OCI-LY1 (cell line): ENCODE measurements around the gene SPATA33.

Source experiments
- H2AFZ ChIP-seq: fragments of 200-600 bp; sonication (generic), shearing (Covaris generic); 2 replicates; pipeline ENCODE4 v1.6.0; 2014; ENCODE audit warnings: antibody characterized with exemption, mild to moderate bottlenecking, low read length
- H3F3A ChIP-seq: fragments of 200-600 bp; sonication (generic), shearing (Covaris generic); 2 replicates; pipeline ENCODE4 v1.6.0; 2014; ENCODE audit warnings: mild to moderate bottlenecking, antibody characterized with exemption, low read length, moderate library complexity; ENCODE audit not compliant: insufficient read depth
- H3K27ac ChIP-seq: fragments of 200-600 bp; sonication (generic); 2 replicates; pipeline ENCODE4 v1.5.1; 2014; ENCODE audit warnings: low read length, mixed run types, mild to moderate bottlenecking, low read depth; ENCODE audit not compliant: poor library complexity, severe bottlenecking
- H3K27me3 ChIP-seq: fragments of 200-600 bp; sonication (generic); 2 replicates; pipeline ENCODE4 v1.6.0; 2014; ENCODE audit warnings: antibody characterized with exemption, mild to moderate bottlenecking, low read length, moderate library complexity; ENCODE audit not compliant: insufficient read depth
- H3K36me3 ChIP-seq: fragments of 200-600 bp; sonication (generic); 2 replicates; pipeline ENCODE4 v1.6.1; 2014; ENCODE audit warnings: mild to moderate bottlenecking, antibody characterized with exemption, low read length, moderate library complexity, mixed read lengths; ENCODE audit not compliant: insufficient read depth
- H3K4me1 ChIP-seq: fragments of 200-600 bp; sonication (generic); 2 replicates; pipeline ENCODE4 v1.5.1; 2014; ENCODE audit warnings: mild to moderate bottlenecking, low read length, moderate library complexity; ENCODE audit not compliant: insufficient read depth, severe bottlenecking
- H3K4me2 ChIP-seq: fragments of 200-600 bp; sonication (generic), shearing (Covaris generic); 2 replicates; pipeline ENCODE4 v1.6.1; 2014; ENCODE audit warnings: low read length
- H3K4me3 ChIP-seq: fragments of 200-600 bp; sonication (generic); 2 replicates; pipeline ENCODE4 v1.5.1; 2014; ENCODE audit warnings: low read length, low read depth, mild to moderate bottlenecking, mixed read lengths; ENCODE audit not compliant: poor library complexity, severe bottlenecking
- H3K79me2 ChIP-seq: fragments of 200-600 bp; shearing (Covaris generic); 2 replicates; pipeline ENCODE4 v1.6.1; 2016; ENCODE audit warnings: mixed run types, low read length, mixed read lengths; ENCODE audit not compliant: insufficient read depth
- H3K9ac ChIP-seq: fragments of 200-600 bp; sonication (generic), shearing (Covaris generic); 2 replicates; pipeline ENCODE4 v1.6.1; 2014; ENCODE audit warnings: mild to moderate bottlenecking, low read length, mixed read lengths
- H3K9me2 ChIP-seq: fragments of 200-600 bp; sonication (generic), shearing (Covaris generic); 2 replicates; pipeline ENCODE4 v1.6.1; 2014; ENCODE audit warnings: low read depth, mild to moderate bottlenecking, low read length, mixed read lengths
- H3K9me3 ChIP-seq: fragments of 200-600 bp; shearing (Covaris generic); 2 replicates; pipeline ENCODE4 v1.6.1; 2014; ENCODE audit warnings: low read length, mixed read lengths
- H4K20me1 ChIP-seq: fragments of 200-600 bp; sonication (generic), shearing (Covaris generic); 2 replicates; pipeline ENCODE4 v1.6.0; 2016; ENCODE audit warnings: mild to moderate bottlenecking, low read length; ENCODE audit not compliant: insufficient read depth
- CTCF ChIP-seq: fragments of 200-600 bp; sonication (generic), shearing (Covaris generic); IDR thresholded peaks from 2 replicates; pipeline ENCODE4 v1.5.1; 2017; ENCODE audit warnings: mild to moderate bottlenecking, antibody characterized with exemption, low read length, moderate library complexity, mixed read lengths
- EZH2 ChIP-seq: fragments of 200-600 bp; sonication (generic), shearing (Covaris generic); IDR thresholded peaks from 2 replicates; pipeline ENCODE4 v1.8.0; 2017; ENCODE audit warnings: borderline replicate concordance, mixed run types, mild to moderate bottlenecking, antibody characterized with exemption, low read length, moderate library complexity, mixed read lengths

SPATA33 gene

GRCh38 chr16:89620406-89620841 is 37.2 kb upstream of the SPATA33 start:
- Histone ChIP-seq H3K79me2 (no peaks in the 10 kb centered on the region), H3K4me1 (peaks cover 7% of the 10 kb centered on the region), H3K27ac (no peak overlapping the region), H3K4me2 (no peak overlapping the region), H3K27me3 (peaks cover 5% of the 10 kb centered on the region), H3F3A (no peaks in the 10 kb centered on the region), H3K9me3 (no peaks in the 10 kb centered on the region), H2AFZ (no peak overlapping the region), H4K20me1 (no peaks in the 10 kb centered on the region), H3K9ac (no peak overlapping the region), H3K36me3 (no peaks in the 10 kb centered on the region), H3K9me2 (no peaks in the 10 kb centered on the region), H3K4me3 (no peak overlapping the region)
- no peak for TF ChIP-seq EZH2

- Histone ChIP-seq H3K36me3 (no peaks in the 10 kb centered on the region), H3K9me3 (no peaks in the 10 kb centered on the region), H3K4me3 (no peak overlapping the region), H3K27ac (no peak overlapping the region), H4K20me1 (no peaks in the 10 kb centered on the region), H3K9ac (no peak overlapping the region), H3K9me2 (no peaks in the 10 kb centered on the region), H3F3A (no peaks in the 10 kb centered on the region), H3K27me3 (peaks cover 5% of the 10 kb centered on the region), H3K79me2 (no peaks in the 10 kb centered on the region), H3K4me2 (no peak overlapping the region), H2AFZ (no peak overlapping the region), H3K4me1 (peaks cover 7% of the 10 kb centered on the region)
- no peak for TF ChIP-seq CTCF
These were observed 36.4 kb upstream of the SPATA33 start for GRCh38 chr16:89621136-89621697.

GRCh38 chr16:89621698-89622409 is 35.8 kb upstream of the SPATA33 start:
- H3K27me3 ChIP-seq: peaks cover 5% of the 10 kb centered on the region
- no peaks in the 10 kb centered on the region for H3K9me3 ChIP-seq
- no peak for TF ChIP-seq EZH2
- no peak for TF ChIP-seq CTCF

More at GRCh38 chr16:89621698-89622409, 35.8 kb upstream of the SPATA33 start:
- no peaks in the 10 kb centered on the region for H3K36me3 ChIP-seq
- H3K9ac ChIP-seq: no peak overlapping the region
- no peak overlapping the region for H2AFZ ChIP-seq
- H3K4me3 ChIP-seq: no peak overlapping the region
- no peaks in the 10 kb centered on the region for H3F3A ChIP-seq
- no peaks in the 10 kb centered on the region for H3K9me2 ChIP-seq
- no peak overlapping the region for H3K27ac ChIP-seq
- H3K79me2 ChIP-seq: no peaks in the 10 kb centered on the region
- no peaks in the 10 kb centered on the region for H4K20me1 ChIP-seq
- H3K4me1 ChIP-seq: peaks cover 3% of the 10 kb centered on the region
- H3K4me2 ChIP-seq: no peak overlapping the region
